Measurements from ENCODE around the gene SFTPA2.
"Not testable (repeated sequence)": the region's sequence is repeated elsewhere in the genome, so short reads cannot be mapped to it uniquely, and the experiment has no call there.

SFTPA2 gene

DNA sequence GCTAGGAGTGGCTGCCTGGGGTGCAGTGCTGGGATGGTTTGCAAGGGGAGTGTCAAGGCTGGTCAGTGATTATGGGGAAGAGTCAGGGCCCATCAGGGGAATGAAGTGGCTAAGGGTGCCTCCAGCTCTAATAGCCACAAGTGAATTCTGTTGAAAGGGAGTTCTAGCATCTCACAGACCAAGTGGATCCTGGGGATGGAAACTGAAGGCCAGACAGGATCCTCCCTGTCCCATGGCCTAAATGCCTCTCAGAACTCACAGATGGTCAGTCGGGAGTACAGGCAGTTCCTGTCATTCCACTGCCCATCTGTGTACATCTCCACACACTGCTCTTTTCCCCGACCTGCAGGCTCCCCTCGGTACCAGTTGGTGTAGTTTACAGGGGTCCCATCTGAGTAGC is 3.2 kb downstream of the SFTPA2 start:
- not testable (repeated sequence) for DNase-seq

DNA sequence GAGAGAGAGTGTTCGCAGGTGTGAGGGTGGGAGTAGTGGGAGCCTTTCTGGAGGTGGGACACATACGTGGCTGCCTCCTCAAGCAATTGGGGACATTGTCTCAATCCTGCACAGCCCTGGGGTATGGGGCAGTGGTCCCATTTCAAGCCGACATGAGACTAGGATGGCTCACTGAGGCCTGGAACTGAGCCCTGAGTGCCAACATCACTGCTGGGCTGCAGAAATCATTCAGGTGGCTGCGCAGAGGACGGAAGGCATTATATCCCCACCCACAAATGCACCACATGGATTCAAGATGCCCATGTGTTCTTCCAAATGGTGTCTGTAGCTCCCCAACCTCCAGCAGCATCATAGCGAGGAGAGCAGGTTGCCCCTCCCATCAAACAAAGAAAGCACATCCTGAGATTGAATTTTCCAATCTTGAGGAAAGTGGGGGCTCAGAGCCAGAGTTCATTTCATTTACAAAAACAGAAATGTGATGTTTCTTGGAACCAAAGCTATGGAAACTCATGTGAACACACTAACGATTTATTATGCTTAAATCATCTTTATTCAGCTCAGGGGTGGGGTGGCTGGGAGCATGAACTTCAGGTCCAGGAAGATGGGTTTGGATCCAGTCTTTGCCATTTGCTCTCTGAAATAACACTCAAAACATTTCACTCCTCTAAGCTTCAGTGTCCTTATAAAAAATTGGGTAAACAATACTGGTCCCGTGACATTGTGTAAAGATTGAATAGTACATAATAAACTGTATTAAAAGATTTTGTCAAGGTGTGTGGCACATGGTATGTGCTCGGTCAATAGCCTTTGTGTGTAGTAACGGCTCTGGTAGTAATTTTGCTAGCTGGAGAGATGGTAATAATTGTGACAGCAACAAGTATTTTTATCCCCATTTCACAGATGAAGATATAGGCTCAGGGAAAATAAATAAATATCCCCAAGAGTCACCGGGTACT is 4.6 kb downstream of the SFTPA2 start:
- DNase-seq = no peak

DNA sequence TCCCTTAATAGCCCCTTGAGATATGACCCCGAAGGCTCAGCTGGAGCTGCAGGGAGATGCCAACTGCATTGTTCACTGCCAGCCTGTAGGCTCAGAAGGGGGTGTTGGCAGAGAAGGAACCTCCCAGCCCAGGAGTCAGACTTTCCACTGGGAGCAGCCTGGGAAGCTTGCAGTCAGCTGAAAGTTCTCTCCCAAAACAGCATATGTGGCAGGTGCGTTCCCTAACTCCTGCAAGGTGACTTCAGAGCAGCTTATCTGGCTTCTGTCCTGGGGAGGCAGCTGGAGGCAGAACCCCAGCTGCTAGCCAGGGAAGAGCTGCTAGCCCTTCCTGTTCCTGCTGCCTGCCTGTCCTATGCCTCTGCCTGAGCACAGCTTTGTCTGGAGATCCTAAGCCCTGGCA is 8.1 kb downstream of the SFTPA2 start:
- DNase-seq = no peak

DNA sequence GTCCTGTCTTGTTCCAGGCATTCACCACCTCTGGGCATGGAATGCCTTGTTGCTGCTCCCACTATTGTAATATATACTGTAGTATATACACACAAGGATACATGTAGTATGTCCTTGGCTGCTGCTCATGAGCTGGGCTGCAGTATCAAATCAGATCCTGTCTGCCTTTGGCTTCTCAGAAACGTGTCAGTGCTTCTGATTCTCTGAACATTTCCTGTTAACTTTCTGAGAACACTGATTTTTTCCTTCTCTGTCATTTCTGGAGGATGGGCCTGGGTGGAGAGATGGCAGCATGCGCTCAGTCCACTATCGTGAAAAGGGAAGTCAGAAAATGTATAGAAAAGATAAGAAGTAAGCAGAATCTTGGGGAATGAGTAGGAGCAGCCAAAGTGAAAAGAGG is 12.2 kb downstream of the SFTPA2 start:
- DNase-seq = no peak

DNA sequence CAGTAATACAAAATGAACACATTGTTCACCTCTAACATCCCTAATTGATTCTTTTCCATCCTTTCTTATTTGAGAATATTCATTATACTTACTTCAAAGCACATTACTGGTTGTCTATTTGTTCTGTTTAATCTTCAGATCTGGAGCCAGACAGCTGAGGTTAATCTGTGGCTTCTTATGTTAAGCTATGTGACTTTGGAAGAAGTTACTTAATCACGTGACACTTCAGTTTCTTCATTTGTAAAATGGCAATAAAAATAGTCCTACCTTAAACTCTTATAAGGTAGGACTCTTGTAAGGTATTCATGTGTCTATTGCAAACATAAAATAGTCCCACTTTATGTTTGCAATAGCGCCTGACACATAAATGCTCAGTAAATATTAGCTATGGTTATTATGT is 13.1 kb downstream of the SFTPA2 start:
- not testable (repeated sequence) for DNase-seq

DNA sequence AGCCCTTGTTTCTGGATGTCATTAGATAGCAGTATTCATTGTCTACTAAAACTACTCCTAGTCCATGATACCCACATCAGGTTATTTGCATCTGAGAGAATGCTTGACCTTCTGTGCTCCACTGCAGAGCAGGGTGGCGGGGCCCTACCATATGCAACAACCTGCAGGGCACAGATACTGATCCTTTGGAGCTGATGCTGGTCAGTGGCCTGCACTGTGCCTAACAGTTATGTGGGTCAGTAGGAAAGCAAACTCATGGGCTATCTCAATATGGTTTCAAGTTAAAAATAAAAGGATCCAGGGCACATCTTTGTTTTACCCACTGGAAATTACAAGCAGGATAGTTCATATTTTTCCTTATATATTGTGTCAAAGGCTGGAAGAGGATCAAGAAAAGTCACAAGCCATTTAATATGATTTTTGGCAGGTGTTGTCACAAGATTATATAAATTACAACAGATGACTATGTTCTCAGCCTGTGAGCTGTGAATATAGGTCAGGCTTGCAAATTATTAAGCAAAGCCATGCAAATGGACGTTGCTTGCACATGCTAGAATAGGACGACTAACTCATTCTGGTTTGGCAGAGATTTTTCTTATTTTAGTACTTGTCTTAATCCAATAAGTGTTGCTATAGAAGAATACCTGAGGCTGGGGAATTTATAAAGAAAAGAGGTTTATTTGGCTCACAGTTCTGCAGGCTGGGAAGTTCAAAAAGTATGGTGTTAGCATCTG is 15.1 kb downstream of the SFTPA2 start:
- not testable (repeated sequence) for DNase-seq

DNA sequence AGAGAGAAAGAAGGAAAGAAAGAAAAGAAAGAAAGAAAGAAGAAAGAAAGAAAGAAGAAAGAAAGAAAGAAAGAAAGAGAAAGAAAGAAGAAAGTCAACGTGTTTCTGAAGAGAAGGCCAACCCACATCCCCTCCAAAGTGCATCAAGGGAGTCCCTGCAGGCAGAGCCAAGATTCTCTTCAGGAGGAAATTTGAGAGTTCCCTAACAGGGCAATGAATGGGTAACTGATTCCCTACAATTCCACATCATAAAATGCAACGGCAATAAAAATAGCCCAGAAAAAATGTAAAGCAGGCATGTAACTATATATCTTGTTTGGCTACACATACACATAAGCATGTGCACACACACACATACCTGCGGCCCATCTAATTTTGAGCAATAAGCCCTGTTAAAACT is 15.8 kb downstream of the SFTPA2 start:
- DNase-seq = not testable (repeated sequence)

DNA sequence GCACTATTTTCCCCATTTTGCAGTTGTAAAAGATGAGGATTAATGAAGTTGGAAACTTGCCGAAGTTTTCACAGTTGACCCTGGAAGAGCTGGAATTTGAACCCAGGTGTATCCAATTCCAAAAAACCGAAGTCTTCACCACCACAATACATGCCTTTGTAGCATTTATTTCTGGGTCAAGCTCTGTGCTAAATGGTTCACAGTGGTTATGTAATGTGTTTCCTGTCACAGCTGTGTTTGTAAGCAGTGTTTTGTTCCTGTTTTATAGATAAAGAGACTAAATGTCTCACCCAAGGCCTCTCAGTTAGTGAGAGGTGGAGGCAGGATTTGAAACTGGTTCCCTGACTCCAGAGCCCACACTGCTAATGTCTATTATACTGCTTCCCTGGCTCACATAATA is 17.6 kb downstream of the SFTPA2 start:
- no peak for DNase-seq

DNA sequence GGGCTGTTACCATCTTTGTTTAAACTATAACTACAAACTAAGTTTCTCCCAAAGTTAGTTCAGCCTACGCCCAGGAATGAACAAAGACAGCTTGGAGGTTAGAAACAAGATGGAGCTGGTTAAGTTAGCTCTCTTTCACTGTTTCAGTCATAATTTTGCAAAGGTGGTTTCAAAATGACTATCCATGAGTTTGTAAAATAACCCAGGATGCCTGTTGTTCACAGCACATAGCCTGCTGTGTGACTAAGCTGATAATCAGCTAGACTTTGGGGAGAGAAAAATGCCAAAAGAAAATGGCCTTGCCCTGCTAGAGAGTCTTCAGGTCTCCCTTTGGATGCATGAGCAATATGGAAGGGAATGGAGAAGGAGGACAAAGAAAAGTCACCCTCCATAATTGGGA is 19.3 kb downstream of the SFTPA2 start:
- not testable (repeated sequence) for DNase-seq

DNA sequence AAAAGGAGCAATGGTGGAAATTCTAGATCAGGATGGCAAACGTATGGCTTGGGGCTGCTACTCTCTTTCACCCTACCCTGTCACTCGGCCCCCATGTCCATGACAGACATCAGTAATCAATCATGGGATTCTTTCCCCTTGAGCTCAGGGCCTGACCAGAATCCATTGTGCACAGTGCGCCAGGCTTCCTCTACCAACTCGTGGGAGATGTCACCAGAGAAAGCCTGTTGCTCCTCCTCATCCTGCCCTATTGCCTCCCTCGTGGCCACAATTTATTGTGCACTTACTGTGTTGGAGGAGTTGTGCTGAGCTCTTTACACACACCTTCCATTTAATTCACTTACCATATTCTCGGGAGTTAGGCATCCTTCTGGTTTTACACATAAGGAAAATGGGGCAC is 21.9 kb downstream of the SFTPA2 start:
- DNase-seq = not testable (repeated sequence)

DNA sequence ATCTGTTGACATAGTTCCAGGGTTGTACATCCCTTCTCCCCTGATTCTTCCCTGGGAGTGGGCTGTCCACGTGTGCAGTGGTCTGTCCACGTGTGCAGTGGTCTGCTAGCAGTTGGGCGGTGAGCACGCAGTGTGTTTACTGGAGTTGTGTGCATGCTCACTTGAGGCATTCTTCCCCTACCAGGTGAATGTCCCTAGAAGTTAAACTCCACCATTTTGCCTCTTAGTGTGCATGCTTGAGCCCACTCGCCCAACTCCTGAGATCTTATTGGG is 26.4 kb downstream of the SFTPA2 start:
- not testable (repeated sequence) for DNase-seq

DNA sequence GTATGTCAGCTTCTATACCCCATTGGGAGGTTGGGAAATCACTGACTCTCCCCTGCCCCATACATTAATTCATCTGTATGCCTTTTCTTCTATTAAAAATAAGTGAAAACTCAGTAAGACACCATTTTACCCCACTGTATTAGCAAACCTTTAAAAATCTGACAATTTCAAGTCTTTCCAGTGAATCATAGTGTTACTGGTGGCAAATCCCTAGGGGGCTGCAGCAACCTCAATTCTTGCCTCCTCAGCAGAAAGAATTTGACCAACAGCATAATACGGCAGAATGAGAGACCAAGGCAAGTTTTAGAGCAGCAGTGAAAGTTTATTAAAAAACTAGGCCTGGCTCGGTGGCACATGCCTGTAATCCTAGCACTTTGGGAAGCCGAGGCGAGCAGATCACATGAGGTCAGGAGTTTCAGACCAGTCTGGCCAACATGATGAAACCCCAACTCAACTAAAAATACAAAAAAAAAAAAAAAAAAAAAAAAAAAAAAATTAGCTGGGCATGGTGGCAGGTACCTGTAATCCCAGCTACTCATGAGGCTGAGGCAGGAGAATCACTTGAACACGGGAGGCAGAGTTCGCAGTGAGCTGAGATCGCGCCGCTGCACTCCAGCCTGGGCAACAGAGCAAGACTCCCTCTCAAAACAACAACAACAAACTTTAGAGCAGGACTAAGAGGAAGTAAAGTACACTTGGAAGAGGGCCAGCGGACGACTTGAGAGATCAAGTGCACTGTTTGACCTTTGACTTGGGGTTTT is 26.9 kb downstream of the SFTPA2 start:
- DNase-seq = not testable (repeated sequence)

DNA sequence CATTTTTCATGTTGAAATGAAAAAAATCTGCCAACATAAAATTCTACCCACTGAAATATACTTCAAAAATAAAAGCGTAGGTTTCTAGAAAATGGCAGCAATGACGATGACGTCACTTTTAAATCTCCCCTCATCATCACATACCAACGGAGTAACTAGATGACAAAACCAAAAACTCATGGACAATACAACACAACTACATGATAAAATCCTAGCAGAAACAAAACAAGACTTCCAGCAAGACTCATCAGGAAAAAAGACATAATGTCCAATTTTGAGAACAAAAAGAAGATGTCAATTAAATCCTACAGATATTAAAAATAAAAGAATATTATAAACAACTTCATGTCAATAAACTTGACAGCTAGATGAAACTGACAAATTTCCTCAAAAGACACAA is 31.9 kb downstream of the SFTPA2 start:
- DNase-seq = not testable (repeated sequence)

DNA sequence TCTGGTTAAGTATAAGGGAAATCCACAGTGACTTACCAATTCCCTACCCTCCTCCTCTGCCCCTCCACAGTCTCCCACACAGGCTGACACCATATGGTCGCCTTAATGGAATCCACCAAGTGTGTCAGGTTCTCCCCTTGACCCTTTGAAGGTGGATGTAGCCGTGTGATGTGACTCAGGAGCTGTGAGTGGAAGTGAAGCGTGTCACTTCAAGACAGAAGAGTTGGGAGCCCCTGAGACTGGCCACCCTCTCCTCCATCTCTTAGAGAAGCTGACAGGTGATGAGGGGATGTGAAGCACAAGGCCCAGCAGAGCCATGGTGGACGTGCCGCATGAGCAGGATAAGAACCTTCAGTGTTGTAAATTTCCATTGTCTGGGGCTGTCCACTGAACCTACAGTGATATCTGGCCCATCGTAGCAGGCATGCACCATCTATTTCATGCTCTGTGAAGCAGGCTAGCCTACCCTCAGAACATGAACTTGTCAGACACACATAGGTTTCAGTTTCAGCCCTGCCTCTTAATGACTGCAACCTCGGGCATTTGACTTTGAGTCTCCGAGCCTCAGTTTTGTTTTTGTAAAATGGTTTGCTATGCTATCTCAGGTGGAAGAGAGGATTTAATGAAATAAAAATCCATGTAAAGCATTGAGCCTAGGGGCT is 35.0 kb downstream of the SFTPA2 start:
- not testable (repeated sequence) for DNase-seq

DNA sequence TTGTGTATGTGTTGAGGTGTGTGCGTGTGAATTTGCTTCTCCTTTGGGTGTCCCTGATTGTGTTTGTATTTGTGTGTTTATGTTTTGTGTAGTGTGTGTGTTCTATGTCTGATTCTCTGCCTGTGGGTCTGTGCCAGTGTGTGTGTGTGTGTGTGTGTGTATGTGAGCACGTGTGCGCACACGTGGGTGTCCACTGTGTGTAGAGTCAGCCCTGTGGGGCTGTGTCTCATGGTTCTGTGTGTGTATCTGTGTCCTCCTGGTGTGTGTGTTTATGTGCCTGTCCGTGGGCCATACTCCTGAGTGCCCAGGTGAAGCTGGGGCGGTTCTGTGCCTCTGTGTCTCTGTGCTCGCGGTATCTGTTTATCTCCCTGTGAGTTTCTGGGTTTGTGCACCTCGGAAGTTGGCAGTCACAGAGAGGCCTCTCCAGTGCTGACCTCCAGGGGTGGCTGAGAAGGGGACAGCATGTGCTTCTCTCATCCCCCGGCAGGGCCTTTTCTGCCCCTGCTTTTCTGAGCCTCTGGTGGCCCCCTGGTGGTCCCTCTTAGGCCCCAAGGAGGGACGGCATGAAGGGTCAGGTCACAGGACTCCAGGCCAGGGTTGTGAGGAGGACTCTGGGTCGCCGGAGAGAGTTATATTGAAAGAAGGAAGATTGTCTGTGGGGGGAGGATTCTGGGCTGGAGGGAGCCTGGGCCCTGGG is 36.9 kb downstream of the SFTPA2 start:
- not testable (repeated sequence) for DNase-seq

DNA sequence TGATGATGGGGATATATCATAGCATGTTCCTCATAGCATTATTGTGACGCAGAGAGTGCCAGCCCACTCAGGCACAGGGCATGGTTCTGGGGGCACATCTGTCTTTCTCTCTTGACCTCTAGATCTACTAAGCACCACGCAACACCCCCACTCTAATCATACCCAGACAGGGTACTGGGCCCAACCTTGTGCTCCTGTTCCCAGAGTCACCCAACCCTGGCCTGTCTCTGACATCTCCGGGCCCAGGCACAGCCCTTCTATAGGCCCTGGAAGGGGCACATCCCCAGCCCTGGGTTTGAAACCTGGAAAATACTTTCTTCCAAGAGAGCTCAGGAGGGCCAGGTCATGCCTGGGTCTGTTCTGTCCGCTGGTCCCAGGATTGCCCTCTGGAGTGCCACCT is 37.7 kb downstream of the SFTPA2 start:
- not testable (repeated sequence) for DNase-seq

DNA sequence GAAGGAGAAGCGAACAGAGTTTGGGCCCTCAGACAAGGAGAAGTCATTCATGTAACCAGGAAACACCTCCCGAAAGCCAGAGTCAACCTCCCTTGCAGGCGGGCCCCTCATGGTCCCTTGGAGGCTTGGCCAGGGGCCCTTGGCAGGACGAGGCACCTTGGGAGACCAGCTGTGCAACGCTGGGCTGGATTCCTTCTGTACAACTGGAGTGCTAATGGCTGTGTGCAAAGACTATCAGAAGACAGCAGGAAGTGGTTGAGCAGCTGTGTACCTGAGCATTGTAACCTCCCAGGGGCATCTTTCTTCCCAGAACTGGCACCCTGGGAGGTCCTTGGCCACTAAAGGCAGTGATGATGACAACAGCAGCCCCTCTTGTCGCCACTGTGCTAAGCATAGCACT is 38.5 kb downstream of the SFTPA2 start:
- DNase-seq = not testable (repeated sequence)

DNA sequence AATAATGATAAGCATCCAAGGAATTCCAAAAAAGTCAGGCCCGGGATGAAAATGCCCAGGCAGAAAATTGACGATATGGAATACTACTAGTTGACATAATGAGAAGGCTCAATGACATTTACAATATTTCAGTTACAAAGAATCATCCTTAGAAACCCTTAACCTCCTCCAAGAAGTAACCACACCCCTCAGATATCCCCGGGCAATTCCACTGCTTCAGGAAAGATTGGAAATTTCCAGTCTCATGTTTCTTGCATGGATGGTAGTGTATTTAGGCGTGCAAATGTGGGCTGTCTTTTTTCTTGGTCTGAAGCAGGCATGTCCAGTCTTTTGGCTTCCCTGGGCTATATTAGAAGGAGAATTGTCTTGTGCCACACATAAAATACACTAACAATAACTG is 42.6 kb downstream of the SFTPA2 start:
- not testable (repeated sequence) for DNase-seq

DNA sequence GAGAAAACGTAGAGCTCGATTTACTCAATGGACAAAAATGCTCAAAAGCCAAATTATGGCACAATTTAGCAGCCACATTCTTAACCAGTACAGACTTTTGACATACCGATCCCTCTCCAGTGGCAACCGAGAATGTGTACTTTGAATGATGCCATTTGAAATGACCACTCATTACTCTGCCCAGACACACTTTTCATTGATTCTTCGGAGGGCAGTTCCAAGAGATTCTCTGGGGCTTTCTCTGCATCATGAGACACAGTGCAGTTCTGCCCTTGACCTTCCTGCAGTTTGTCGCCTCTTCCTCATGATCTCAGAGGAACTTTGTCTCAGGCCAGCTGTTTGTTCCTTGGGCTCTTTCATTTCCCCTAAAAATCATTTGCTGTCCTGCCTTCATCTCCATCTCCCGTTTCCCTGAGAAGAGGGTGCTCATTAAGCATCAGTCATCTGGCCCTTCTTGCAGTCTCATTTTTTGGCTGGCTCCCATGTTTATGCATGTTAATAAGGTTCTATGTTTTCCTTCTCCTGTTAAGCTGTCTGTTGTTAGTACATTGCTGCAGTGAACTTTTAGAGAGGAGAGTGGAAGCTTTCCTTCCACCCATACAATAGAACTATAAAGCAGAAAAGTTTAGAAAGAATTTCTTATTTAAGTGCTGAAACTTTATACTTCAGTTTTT is 43.5 kb downstream of the SFTPA2 start:
- not testable (repeated sequence) for DNase-seq

DNA sequence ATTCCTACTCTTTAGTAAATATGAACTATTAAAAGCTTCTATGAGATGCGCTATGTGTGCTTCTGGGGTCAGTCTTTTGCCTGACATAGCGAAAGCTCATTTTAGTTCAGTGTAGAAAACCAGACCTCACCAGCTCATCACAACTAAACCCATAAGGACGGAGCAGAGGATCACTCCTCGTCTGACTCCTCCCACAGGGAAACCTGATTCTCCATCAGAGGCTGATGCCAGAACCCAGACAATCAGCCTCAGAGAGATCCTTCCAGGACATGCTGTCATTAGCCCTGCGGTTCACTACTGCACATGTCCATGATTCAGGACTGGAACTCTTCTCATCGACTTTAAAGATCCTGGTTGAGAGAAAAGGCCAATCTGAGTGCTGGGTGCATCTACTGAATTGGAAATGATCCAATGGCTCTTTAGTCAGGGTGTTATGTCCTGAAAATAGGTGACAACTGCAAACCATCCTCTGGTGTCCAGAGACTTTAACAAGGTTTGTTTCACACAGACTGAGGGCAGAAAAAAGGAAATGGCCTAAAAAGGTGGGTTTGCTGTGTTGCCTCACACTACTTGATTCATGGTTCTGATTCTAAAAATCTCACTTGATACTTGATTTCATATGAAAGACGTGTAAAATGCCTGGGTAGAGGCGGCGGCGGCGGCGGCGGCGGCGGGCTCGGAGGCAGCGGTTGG is 48.2 kb downstream of the SFTPA2 start, which contains the start of gene EIF5AL1:
EIF5AL1 (plus strand) TSS at position 643 of the 693 bp plus-strand sequence. CDS start 117 bp downstream, outside the sequence.
- DNase-seq = peak in 1 of 3 experiments; percentile 3
